HG03469 (cell line): Measurements from ENCODE around the gene CCDC91.
"Not testable (repeated sequence)": the region's sequence is repeated elsewhere in the genome, so short reads cannot be mapped to it uniquely, and the experiment has no call there.

Source experiments
- ATAC-seq: cut with Tn5 transposase; IDR thresholded peaks from one replicate; pipeline ENCODE4 v1.9.1; 2021; ENCODE audit warnings: mild to moderate bottlenecking, moderate library complexity, moderate number of reproducible peaks; ENCODE audit not compliant: unreplicated experiment

Gene CCDC91

GRCh38 chr12:28231248-28231647 is 41.0 kb downstream of the CCDC91 start:
- ATAC-seq: no peak

GRCh38 chr12:28232211-28232928 is 42.1 kb downstream of the CCDC91 start:
- ATAC-seq: no peak

- ATAC-seq: no peak
These were observed 44.2 kb downstream of the CCDC91 start for GRCh38 chr12:28234444-28234843.

GRCh38 chr12:28235015-28235414 is 44.8 kb downstream of the CCDC91 start:
- no peak for ATAC-seq

GRCh38 chr12:28235985-28236384 is 45.7 kb downstream of the CCDC91 start:
- no peak for ATAC-seq

- ATAC-seq: no peak
These were observed 47.2 kb downstream of the CCDC91 start for GRCh38 chr12:28237423-28237822.

GRCh38 chr12:28239918-28240317 is 49.7 kb downstream of the CCDC91 start:
- ATAC-seq: no peak

GRCh38 chr12:28240853-28241252 is 50.6 kb downstream of the CCDC91 start:
- no peak for ATAC-seq

- no peak for ATAC-seq
These were observed 51.9 kb downstream of the CCDC91 start for GRCh38 chr12:28242129-28242495.

- ATAC-seq: no peak
These were observed 52.4 kb downstream of the CCDC91 start for GRCh38 chr12:28242496-28243309.

- no peak for ATAC-seq
These were observed 53.0 kb downstream of the CCDC91 start for GRCh38 chr12:28243310-28243633.

GRCh38 chr12:28247806-28248205 is 57.5 kb downstream of the CCDC91 start:
- ATAC-seq: no peak

GRCh38 chr12:28248555-28249145 is 58.4 kb downstream of the CCDC91 start:
- no peak for ATAC-seq

- ATAC-seq: peak; percentile 92
These were observed 62.9 kb downstream of the CCDC91 start for GRCh38 chr12:28253161-28253641.

- no peak for ATAC-seq
These were observed 67.2 kb downstream of the CCDC91 start for GRCh38 chr12:28257411-28257810.

GRCh38 chr12:28258998-28259397 is 68.7 kb downstream of the CCDC91 start:
- no peak for ATAC-seq

- ATAC-seq: no peak
These were observed 75.3 kb downstream of the CCDC91 start for GRCh38 chr12:28265435-28266042.

- not testable (repeated sequence) for ATAC-seq
These were observed 77.8 kb downstream of the CCDC91 start for GRCh38 chr12:28267920-28268607.

- ATAC-seq: no peak
These were observed 78.5 kb downstream of the CCDC91 start for GRCh38 chr12:28268608-28269229.

GRCh38 chr12:28269851-28270250 is 79.6 kb downstream of the CCDC91 start:
- no peak for ATAC-seq
